Natural killer cell treated with Interleukin-12 subunit alpha and Interleukin-12 subunit beta and Interleukin-15 and Interleukin-18, amount 100 ng/mL, for 72 hours (primary cell): ENCODE data around the gene LRCH4. TPM values are rescaled to one million over a fixed set of nuclear protein-coding genes. Genes with fewer than 3 reads are reported as not detected.
"Not testable (repeated sequence)": the region's sequence is repeated elsewhere in the genome, so short reads cannot be mapped to it uniquely, and the experiment has no call there.

ENCODE experiments used
- ATAC-seq, 2 donors: fragments of 150-1000 bp; cut with Tn5 transposase in 1 of 2; sonication (Bioruptor Pico), chemical (Tn5 transposase) in 1 of 2; 2 replicates each; pipeline ENCODE4 v1.10.0; 2021
- DNase-seq: peaks from one replicate; pipeline ENCODE4 v3.0.0; 2022; ENCODE audit warnings: low spot score
- H3K27ac Mint-ChIP-seq, 2 donors: 1 replicate in 1 of 2; 2 replicates in 1 of 2; pipeline ENCODE4 v1.8.0; 2022; ENCODE audit warnings: mixed read lengths in 2 of 2, mild to moderate bottlenecking in 1 of 2, moderate library complexity in 1 of 2
- H3K27me3 Mint-ChIP-seq, 2 donors: 1 replicate in 1 of 2; 2 replicates in 1 of 2; pipeline ENCODE4 v1.8.0; 2022; ENCODE audit warnings: mixed read lengths in 2 of 2
- H3K36me3 Mint-ChIP-seq: one replicate; pipeline ENCODE4 v1.8.0; 2022; ENCODE audit warnings: mixed read lengths
- H3K4me1 Mint-ChIP-seq, 2 donors: 1 replicate in 1 of 2; 2 replicates in 1 of 2; pipeline ENCODE4 v1.8.0; 2022; ENCODE audit warnings: low read depth in 2 of 2, mixed read lengths in 2 of 2, mild to moderate bottlenecking in 1 of 2
- H3K4me3 Mint-ChIP-seq: one replicate; pipeline ENCODE4 v1.8.0; 2022; ENCODE audit warnings: mixed read lengths
- H3K9me3 Mint-ChIP-seq: 2 replicates; pipeline ENCODE4 v1.8.0; 2022; ENCODE audit warnings: mixed read lengths
- total RNA-seq, 2 donors: library from RNA; stranded (reverse); gene quantifications; one replicate each; pipeline ENCODE4 v1.2.3, GENCODE V29; 2022

LRCH4 gene
- total RNA-seq, 2 donors from 2014 or later, result 125 to 150 TPM

- Mint-ChIP-seq H3K36me3 (no peaks in the 10 kb centered on the region), H3K4me3 (no peak overlapping the region), H3K27ac (no peak overlapping the region), H3K4me1 (peaks cover 6% of the 10 kb centered on the region in 2 donors), H3K27me3 (peaks cover 0 to 8% of the 10 kb centered on the region in 2 donors), H3K9me3 (no peaks in the 10 kb centered on the region)
- ATAC-seq (no peak), DNase-seq (no peak)
These were observed 53.5 kb downstream of the LRCH4 start for GRCh38 chr7:100532165-100533022.

- not testable (repeated sequence) for H3K27ac Mint-ChIP-seq, DNase-seq, ATAC-seq, H3K4me1 Mint-ChIP-seq, H3K36me3 Mint-ChIP-seq, H3K4me3 Mint-ChIP-seq, H3K9me3 Mint-ChIP-seq
- peaks cover 0 to 11% of the 10 kb centered on the region in 2 donors for H3K27me3 Mint-ChIP-seq
These were observed 57.6 kb downstream of the LRCH4 start for GRCh38 chr7:100528108-100528866.

Other genes starting within 250 kb of the LRCH4 start
- gene PILRB, start 228.0 kb downstream of the LRCH4 start, total RNA-seq, result 10 to 100 TPM; 48.4 to 94.8 TPM
- 1 to 10 TPM; 3.7 to 6.8 TPM for gene PILRA, start 212.6 kb downstream of the LRCH4 start, total RNA-seq
- gene ZCWPW1, start 157.4 kb downstream of the LRCH4 start, total RNA-seq, result 1 to 10 TPM; 1.3 to 2.5 TPM
- gene MEPCE, start 156.3 kb downstream of the LRCH4 start, total RNA-seq, result 10 to 100 TPM; 44.0 to 60.5 TPM
- gene PPP1R35, start 149.6 kb downstream of the LRCH4 start, total RNA-seq, result 10 to 100 TPM; 54.5 to 57.0 TPM
- gene SPACDR, start 121.9 kb downstream of the LRCH4 start, total RNA-seq, result 1 to 10 TPM; 2.4 to 4.2 TPM
- 100 to 1,000 TPM; 129 to 134 TPM for gene TSC22D4, start 106.9 kb downstream of the LRCH4 start, total RNA-seq
- gene NYAP1, start 102.2 kb downstream of the LRCH4 start, total RNA-seq, result not detected
- 10 to 100 TPM; 45.2 to 49.4 TPM for gene AGFG2, start 46.9 kb downstream of the LRCH4 start, total RNA-seq
- 10 to 100 TPM; 10.1 to 25.2 TPM for gene SAP25, start 12.2 kb downstream of the LRCH4 start, total RNA-seq
- gene FBXO24, start 199 bp upstream of the LRCH4 start, total RNA-seq, result under 1 TPM in 1 of 2 donors, not detected in 1; 0.21 TPM
- gene PCOLCE, start 16.2 kb upstream of the LRCH4 start, total RNA-seq, result 1 to 10 TPM; 5.4 to 5.6 TPM
- gene MOSPD3, start 26.4 kb upstream of the LRCH4 start, total RNA-seq, result 10 to 100 TPM; 17.6 to 19.2 TPM
- gene TFR2, start 55.4 kb upstream of the LRCH4 start, total RNA-seq, result 10 to 100 TPM; 10.1 to 34.1 TPM
- not detected for gene ACTL6B, start 70.3 kb upstream of the LRCH4 start, total RNA-seq
- 100 to 1,000 TPM; 345 to 348 TPM for gene GNB2, start 87.6 kb upstream of the LRCH4 start, total RNA-seq
- 10 to 100 TPM; 28.5 to 72.1 TPM for gene GIGYF1, start 108.1 kb upstream of the LRCH4 start, total RNA-seq
- 10 to 100 TPM; 46.6 to 64.9 TPM for gene POP7, start 120.0 kb upstream of the LRCH4 start, total RNA-seq
- not detected for gene EPO, start 134.3 kb upstream of the LRCH4 start, total RNA-seq
- gene ZAN, start 147.5 kb upstream of the LRCH4 start, total RNA-seq, result not detected
- gene EPHB4, start 241.4 kb upstream of the LRCH4 start, total RNA-seq, result 1 to 10 TPM; 1.2 to 3.0 TPM